A549 (cell line): Measurements from ENCODE around the gene TMPRSS4. TPM values are rescaled to one million over a fixed set of nuclear protein-coding genes. Genes with fewer than 3 reads are reported as not detected.

Experiments used
- FOSL2 ChIP-seq, 2 experiments: fragments of 450-650 bp in 1 of 2; fragments of >200 bp in 1 of 2; sonication (Bioruptor Twin) in 1 of 2; formaldehyde crosslinking; IDR thresholded peaks; 2 replicates each; pipeline versions ENCODE4 v1.5.0 to v1.6.1; 2016 to 2020; ENCODE audit warnings: mild to moderate bottlenecking in 1 of 2, moderate library complexity in 1 of 2
- FOXS1 ChIP-seq: fragments of 250-450 bp; sonication (Bioruptor Pico); IDR thresholded peaks from 2 replicates; pipeline ENCODE4 v1.5.0; 2020; ENCODE audit warnings: mild to moderate bottlenecking, moderate library complexity
- HMGXB4 ChIP-seq: fragments of 250-450 bp; sonication (Bioruptor Pico); IDR thresholded peaks from 2 replicates; pipeline ENCODE4 v1.5.0; 2021; ENCODE audit warnings: mild to moderate bottlenecking, moderate library complexity, borderline replicate concordance
- JUN ChIP-seq, 2 experiments: fragments of >200 bp; sonication (Bioruptor Twin); formaldehyde crosslinking; IDR thresholded peaks; 2 replicates in 1 of 2; 3 replicates in 1 of 2; pipeline ENCODE4 v1.6.1; 2016 to 2017
- NPAS2 ChIP-seq: fragments of 250-450 bp; sonication (Bioruptor Pico); IDR thresholded peaks from 2 replicates; pipeline ENCODE4 v1.8.0; 2022; ENCODE audit warnings: mild to moderate bottlenecking, moderate library complexity, borderline replicate concordance
- PHF8 ChIP-seq: fragments of 200-600 bp; sonication (generic); IDR thresholded peaks from 2 replicates; pipeline ENCODE4 v1.6.1; 2016; ENCODE audit warnings: low read depth, mild to moderate bottlenecking, antibody characterized with exemption, moderate library complexity, borderline replicate concordance
- polyA plus RNA-seq, 4 experiments: library from polyadenylated mRNA; depleted of rRNA in 3 of 4; stranded (reverse); fragments of >200 nt; fragmentation: RNase III in 1 of 4; extraction: RNeasy Plus Mini Kit Qiagen cat#74134 plus additional on column Dnase treatment in 1 of 4; gene quantifications; 2 replicates in 3 of 4; 3 replicates in 1 of 4; pipeline ENCODE4 v1.2.3, GENCODE V29; 2011 to 2017

The TMPRSS4 gene
- polyA plus RNA-seq, 2 of the 4 experiments (the other 2 are of a cell fraction), result not detected

- TF ChIP-seq FOSL2 (IDR thresholded peaks at IDR 0.05) (no peak), FOSL2 (CRISPR knock-in tag; IDR thresholded peaks at IDR 0.05) (no peak), PHF8 (no peak), HMGXB4 (CRISPR knock-in tag) (no peak), NPAS2 (CRISPR knock-in tag) (no peak), JUN (IDR thresholded peaks at IDR 0.05) (no peak), FOXS1 (CRISPR knock-in tag) (no peak)
- TF ChIP-seq, all 56 proteins: peak for 0
Measured at GRCh38 chr11:118170882-118171268, 94.0 kb downstream of the TMPRSS4 start (continued).

Other genes with a start within 250 kb of the TMPRSS4 start
- gene FXYD6, start 200.4 kb upstream of the TMPRSS4 start, polyA plus RNA-seq (2011; rRNA removed), result 0.49 and 0.57 TPM in 2 replicates
- 0.10 to 0.26 TPM (median 0.24 TPM) in 3 replicates for gene FXYD6, start 200.4 kb upstream of the TMPRSS4 start, polyA plus RNA-seq (2017; fragmentation: RNase III; extraction: RNeasy Plus Mini Kit Qiagen cat#74134 plus additional on column Dnase treatment)
- gene TMPRSS13, start 147.7 kb upstream of the TMPRSS4 start, polyA plus RNA-seq (2011; rRNA removed), result not detected in 2 replicates
- not detected in 3 replicates for gene TMPRSS13, start 147.7 kb upstream of the TMPRSS4 start, polyA plus RNA-seq (2017; fragmentation: RNase III; extraction: RNeasy Plus Mini Kit Qiagen cat#74134 plus additional on column Dnase treatment)
- 0.16 and 0.17 TPM in 2 replicates for gene IL10RA, start 90.7 kb upstream of the TMPRSS4 start, polyA plus RNA-seq (2011; rRNA removed)
- gene IL10RA, start 90.7 kb upstream of the TMPRSS4 start, polyA plus RNA-seq (2017; fragmentation: RNase III; extraction: RNeasy Plus Mini Kit Qiagen cat#74134 plus additional on column Dnase treatment), result 0.03 TPM in 1 of 3 replicates, not detected in the others
- gene SMIM35, start 9.9 kb downstream of the TMPRSS4 start, polyA plus RNA-seq (2011; rRNA removed), result not detected in 2 replicates
- not detected in 3 replicates for gene SMIM35, start 9.9 kb downstream of the TMPRSS4 start, polyA plus RNA-seq (2017; fragmentation: RNase III; extraction: RNeasy Plus Mini Kit Qiagen cat#74134 plus additional on column Dnase treatment)
- 0.04 and 0.12 TPM in 2 replicates for gene SCN4B, start 75.7 kb downstream of the TMPRSS4 start, polyA plus RNA-seq (2011; rRNA removed)
- 0.03 to 0.04 TPM in 2 of 3 replicates, not detected in the other for gene SCN4B, start 75.7 kb downstream of the TMPRSS4 start, polyA plus RNA-seq (2017; fragmentation: RNase III; extraction: RNeasy Plus Mini Kit Qiagen cat#74134 plus additional on column Dnase treatment)
- gene SCN2B, start 99.6 kb downstream of the TMPRSS4 start, polyA plus RNA-seq (2011; rRNA removed), result not detected in 2 replicates
- not detected in 3 replicates for gene SCN2B, start 99.6 kb downstream of the TMPRSS4 start, polyA plus RNA-seq (2017; fragmentation: RNase III; extraction: RNeasy Plus Mini Kit Qiagen cat#74134 plus additional on column Dnase treatment)
- not detected in 2 replicates for gene JAML, start 147.9 kb downstream of the TMPRSS4 start, polyA plus RNA-seq (2011; rRNA removed)
- not detected in 3 replicates for gene JAML, start 147.9 kb downstream of the TMPRSS4 start, polyA plus RNA-seq (2017; fragmentation: RNase III; extraction: RNeasy Plus Mini Kit Qiagen cat#74134 plus additional on column Dnase treatment)
- gene MPZL3, start 175.3 kb downstream of the TMPRSS4 start, polyA plus RNA-seq (2011; rRNA removed), result 0.75 and 1.0 TPM in 2 replicates
- 0.33 to 0.47 TPM (median 0.34 TPM) in 3 replicates for gene MPZL3, start 175.3 kb downstream of the TMPRSS4 start, polyA plus RNA-seq (2017; fragmentation: RNase III; extraction: RNeasy Plus Mini Kit Qiagen cat#74134 plus additional on column Dnase treatment)
- gene MPZL2, start 187.2 kb downstream of the TMPRSS4 start, polyA plus RNA-seq (2011; rRNA removed), result 0.09 and 0.14 TPM in 2 replicates
- 0.08 TPM in 1 of 3 replicates, not detected in the others for gene MPZL2, start 187.2 kb downstream of the TMPRSS4 start, polyA plus RNA-seq (2017; fragmentation: RNase III; extraction: RNeasy Plus Mini Kit Qiagen cat#74134 plus additional on column Dnase treatment)
- gene CD3E, start 227.7 kb downstream of the TMPRSS4 start, polyA plus RNA-seq (2011; rRNA removed), result not detected in 2 replicates
- not detected in 3 replicates for gene CD3E, start 227.7 kb downstream of the TMPRSS4 start, polyA plus RNA-seq (2017; fragmentation: RNase III; extraction: RNeasy Plus Mini Kit Qiagen cat#74134 plus additional on column Dnase treatment)